GM23338 (cell line): Measurements from ENCODE around the gene ANTXR2. TPM values are rescaled to one million over a fixed set of nuclear protein-coding genes. Genes with fewer than 3 reads are reported as not detected.

Experiments
- ATAC-seq: fragments of 200-7000 bp; cut with Tn5 transposase; 3 replicates; pipeline ENCODE4 v1.9.1; 2020
- DNase-seq: peaks from one replicate; pipeline ENCODE4 v3.0.0-alpha.2; 2015; ENCODE audit warnings: low spot score
- H2AFZ ChIP-seq: fragments of 200-600 bp; sonication (generic); 2 replicates; pipeline ENCODE4 v1.8.0; 2016; ENCODE audit warnings: antibody characterized with exemption, mild to moderate bottlenecking, moderate library complexity
- H3F3A ChIP-seq: fragments of 200-600 bp; sonication (generic); replicated peaks from 2 replicates; pipeline ENCODE4 v1.8.0; 2017; ENCODE audit warnings: antibody characterized with exemption, mixed run types, low read depth
- H3K27ac ChIP-seq: fragments of 200-600 bp; sonication (generic); 2 replicates; pipeline ENCODE4 v1.6.1; 2016; ENCODE audit warnings: low read depth
- H3K27me3 ChIP-seq: fragments of 200-600 bp; sonication (generic); 2 replicates; pipeline ENCODE4 v1.8.0; 2016; ENCODE audit warnings: mild to moderate bottlenecking, mixed run types, moderate library complexity; ENCODE audit not compliant: insufficient read depth
- H3K36me3 ChIP-seq: fragments of 200-600 bp; sonication (generic); 2 replicates; pipeline ENCODE4 v1.8.0; 2016; ENCODE audit warnings: mild to moderate bottlenecking; ENCODE audit not compliant: insufficient read depth
- H3K4me1 ChIP-seq: fragments of 200-600 bp; sonication (generic); 2 replicates; pipeline ENCODE4 v1.8.0; 2016; ENCODE audit warnings: mild to moderate bottlenecking, moderate library complexity; ENCODE audit not compliant: insufficient read depth
- H3K4me2 ChIP-seq: fragments of 200-600 bp; sonication (generic); 2 replicates; pipeline ENCODE4 v1.7.1; 2017; ENCODE audit warnings: mixed run types
- H3K4me3 ChIP-seq: fragments of 200-600 bp; sonication (generic); 2 replicates; pipeline ENCODE4 v1.6.1; 2016; ENCODE audit warnings: mixed run types
- H3K79me2 ChIP-seq: fragments of 200-600 bp; sonication (generic); replicated peaks from 2 replicates; pipeline ENCODE4 v1.8.0; 2017; ENCODE audit warnings: mild to moderate bottlenecking; ENCODE audit not compliant: insufficient read depth
- H3K9me2 ChIP-seq: fragments of 200-600 bp; sonication (generic); 2 replicates; pipeline ENCODE4 v1.8.0; 2017; ENCODE audit not compliant: insufficient read depth
- H4K20me1 ChIP-seq: fragments of 200-600 bp; sonication (generic); replicated peaks from 2 replicates; pipeline ENCODE4 v1.8.0; 2017; ENCODE audit warnings: mild to moderate bottlenecking; ENCODE audit not compliant: insufficient read depth
- H3K27ac Mint-ChIP-seq: 2 replicates; pipeline ENCODE4 v1.8.0; 2020; ENCODE audit warnings: inconsistent platforms, mild to moderate bottlenecking, moderate library complexity, mixed read lengths
- H3K27me3 Mint-ChIP-seq: 3 replicates; pipeline ENCODE4 v1.8.0; 2022; ENCODE audit warnings: low read depth, mild to moderate bottlenecking, moderate library complexity, mixed read lengths, inconsistent platforms; ENCODE audit not compliant: insufficient read depth, poor library complexity
- H3K36me3 Mint-ChIP-seq: 3 replicates; pipeline ENCODE4 v1.8.0; 2021; ENCODE audit warnings: low read depth, mild to moderate bottlenecking, inconsistent platforms, moderate library complexity, mixed read lengths
- H3K4me1 Mint-ChIP-seq: 3 replicates; pipeline ENCODE4 v1.8.0; 2020; ENCODE audit warnings: mild to moderate bottlenecking, inconsistent platforms, mixed read lengths
- H3K4me3 Mint-ChIP-seq: 3 replicates; pipeline ENCODE4 v1.8.0; 2021; ENCODE audit warnings: moderate library complexity, mild to moderate bottlenecking, inconsistent platforms, mixed read lengths
- H3K9me3 Mint-ChIP-seq: 3 replicates; pipeline ENCODE4 v1.8.0; 2020; ENCODE audit warnings: moderate library complexity, mild to moderate bottlenecking, inconsistent platforms, mixed read lengths
- CREB1 ChIP-seq: fragments of 250-450 bp; sonication (Bioruptor Pico); IDR thresholded peaks from 2 replicates; pipeline ENCODE4 v1.5.0; 2020; ENCODE audit warnings: low read depth, mild to moderate bottlenecking, moderate library complexity
- ETS1 ChIP-seq: IDR thresholded peaks from 2 replicates; pipeline ENCODE4 v1.6.1; 2016; ENCODE audit warnings: antibody characterized with exemption
- EZH2phosphoT487 ChIP-seq: fragments of 200-600 bp; sonication (generic); IDR thresholded peaks from one replicate; pipeline ENCODE4 v1.8.1; 2018; ENCODE audit warnings: antibody characterized with exemption; ENCODE audit not compliant: unreplicated experiment
- NANOG ChIP-seq: IDR thresholded peaks from 2 replicates; pipeline ENCODE4 v1.6.1; 2016; ENCODE audit warnings: antibody characterized with exemption, borderline replicate concordance
- POLR2AphosphoS5 ChIP-seq: IDR thresholded peaks from 2 replicates; pipeline ENCODE4 v1.6.1; 2016; ENCODE audit warnings: antibody characterized with exemption, low read depth
- REST ChIP-seq: IDR thresholded peaks from one replicate; pipeline ENCODE4 v1.6.1; 2018; ENCODE audit warnings: antibody characterized with exemption; ENCODE audit not compliant: unreplicated experiment
- ZNF114 ChIP-seq: fragments of 250-450 bp; sonication (Bioruptor Pico); IDR thresholded peaks from 2 replicates; pipeline ENCODE4 v1.5.0; 2020; ENCODE audit warnings: mild to moderate bottlenecking, moderate library complexity
- ZNF462 ChIP-seq: fragments of 250-450 bp; sonication (Bioruptor Pico); IDR thresholded peaks from 2 replicates; pipeline ENCODE4 v1.5.0; 2020; ENCODE audit warnings: mild to moderate bottlenecking, moderate library complexity
- polyA plus RNA-seq: library from polyadenylated mRNA; unstranded; fragments of >200 nt; fragmentation: Nextera tagmentation; extraction: Ambion mirVana; gene quantifications from 2 replicates; pipeline ENCODE4 v1.2.1, GENCODE V29; 2016
- total RNA-seq: library from RNA; depleted of rRNA; stranded (reverse); fragments of >200 nt; shearing (Covaris generic); gene quantifications from 2 replicates; pipeline ENCODE4 v1.2.3, GENCODE V29; 2014

The ANTXR2 gene
- total and polyA plus RNA-seq, 2 experiments from 2014 or later, result 2.0 to 5.3 TPM

- TF ChIP-seq EZH2phosphoT487 (no peak), NANOG (no peak), ETS1 (no peak), ZNF114 (no peak), CREB1 (no peak)
Measured at GRCh38 chr4:79927931-79928330, 145.1 kb downstream of the ANTXR2 start (continued).

- ATAC-seq (no peak), DNase-seq (peak; percentile 11)
- H3K4me2 ChIP-seq, result no peak overlapping the region
- no peak overlapping the region for H3K27ac ChIP-seq
- H3K4me3 ChIP-seq, result no peak overlapping the region
- Mint-ChIP-seq H3K27ac (no peak overlapping the region), H3K9me3 (no peaks in the 10 kb centered on the region), H3K27me3 (no peaks in the 10 kb centered on the region), H3K4me1 (peaks cover 10% of the 10 kb centered on the region; the same call in 2 of the 3 replicates), H3K36me3 (no peaks in the 10 kb centered on the region), H3K4me3 (no peak overlapping the region)
- no peaks in the 10 kb centered on the region for H4K20me1 ChIP-seq
- H2AFZ ChIP-seq, result no peak overlapping the region
- no peaks in the 10 kb centered on the region for H3K4me1 ChIP-seq
- no peaks in the 10 kb centered on the region for H3K79me2 ChIP-seq
- H3F3A ChIP-seq, result no peaks in the 10 kb centered on the region
- H3K27me3 ChIP-seq, result no peaks in the 10 kb centered on the region
- TF ChIP-seq NANOG, result peak; percentile 23; the same call in 1 of the 2 replicates
- peak; percentile 28 for TF ChIP-seq REST
- no peak for TF ChIP-seq CREB1
- H3K36me3 ChIP-seq, result no peaks in the 10 kb centered on the region
- no peaks in the 10 kb centered on the region for H3K9me2 ChIP-seq
Measured at GRCh38 chr4:79923281-79923680, 149.7 kb downstream of the ANTXR2 start.

GRCh38 chr4:79922011-79922410, 151.0 kb downstream of the ANTXR2 start:
- no peaks in the 10 kb centered on the region for H3K36me3 Mint-ChIP-seq
- ATAC-seq, result no peak
- H3K4me1 ChIP-seq, result no peaks in the 10 kb centered on the region

More at GRCh38 chr4:79922011-79922410, 151.0 kb downstream of the ANTXR2 start:
- H3K9me3 Mint-ChIP-seq, result no peaks in the 10 kb centered on the region
- no peak overlapping the region for H3K27ac ChIP-seq
- H3K27ac Mint-ChIP-seq, result no peak overlapping the region
- H3K4me2 ChIP-seq, result no peak overlapping the region
- H3K9me2 ChIP-seq, result no peaks in the 10 kb centered on the region
- H3K27me3 ChIP-seq, result no peaks in the 10 kb centered on the region
- peaks cover 12% of the 10 kb centered on the region; the same call in 2 of the 3 replicates for H3K4me1 Mint-ChIP-seq
- H2AFZ ChIP-seq, result no peak overlapping the region
- no peaks in the 10 kb centered on the region for H4K20me1 ChIP-seq
- no peaks in the 10 kb centered on the region for H3K79me2 ChIP-seq
- no peak overlapping the region for H3K4me3 ChIP-seq
- no peak for DNase-seq
- H3F3A ChIP-seq, result no peaks in the 10 kb centered on the region
- peaks cover 4% of the 10 kb centered on the region for H3K27me3 Mint-ChIP-seq
- no peak overlapping the region for H3K4me3 Mint-ChIP-seq
- TF ChIP-seq ZNF462 (CRISPR knock-in tag) (no peak), CREB1 (no peak), POLR2AphosphoS5 (no peak)
- H3K36me3 ChIP-seq, result no peaks in the 10 kb centered on the region
